ENCODE measurements around the gene AKAP8L. TPM values are rescaled to one million over a fixed set of nuclear protein-coding genes. Genes with fewer than 3 reads are reported as not detected.

AKAP8L gene
- total and polyA plus RNA-seq, 9 of the 15 experiments (the other 6 are each of a cell fraction or from before 2014, with no cell fraction given), result 2.4 to 116 (median 70.7) TPM

DNA sequence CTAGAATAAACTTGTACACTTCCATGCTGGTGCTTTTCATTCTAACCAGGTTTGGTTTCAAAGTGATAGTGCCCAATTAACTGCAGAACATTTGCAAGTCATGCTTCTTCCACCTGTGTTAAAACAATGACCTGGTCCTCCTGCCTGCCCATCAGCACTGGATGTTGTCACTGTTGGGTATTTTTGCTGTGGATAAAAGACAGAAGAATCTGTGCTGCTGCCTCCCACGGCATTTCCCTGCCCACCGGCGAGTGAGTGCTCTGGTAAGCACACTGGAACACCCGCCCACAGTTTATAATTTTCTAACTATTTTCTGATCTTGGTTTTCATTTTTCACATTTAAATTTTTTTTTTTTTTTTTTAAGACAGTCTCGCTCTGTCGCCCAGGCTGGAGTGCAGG, 36.9 kb downstream of the AKAP8L start:
- Histone ChIP-seq H4K20me1 (replicated peaks; ENCODE audit: control insufficient read depth, insufficient read depth, low read length) (peaks cover 11% of the 10 kb centered on the region), H3K27me3 (ENCODE audit: control insufficient read depth in 2 of 2, insufficient read depth in 2 of 2, low read length in 2 of 2) (no peaks in the 10 kb centered on the region; a peak in 1 of 5 replicates), H3K9ac (ENCODE audit: insufficient read depth in 1 of 2, low read depth in 2 of 2, low read length in 2 of 2) (no peak overlapping the region; a peak in 1 of 4 replicates), H3K79me2 (ENCODE audit: control insufficient read depth, insufficient read depth, low read length) (peaks cover 32% of the 10 kb centered on the region), H3K36me3 (ENCODE audit: control insufficient read depth, insufficient read depth, low read length) (peaks cover 33% of the 10 kb centered on the region; the same call in 2 of the 3 replicates), H3K4me2 (ENCODE audit: insufficient read depth, low read length) (no peak overlapping the region), H3K9me1 (ENCODE audit: control insufficient read depth, insufficient read depth, low read length) (no peaks in the 10 kb centered on the region), H3K4me3 (no peak overlapping the region), H2AFZ (ENCODE audit: low read depth, low read length) (no peak overlapping the region), H3K4me1 (replicated peaks in 1 of 2; ENCODE audit: control insufficient read depth in 2 of 2, insufficient read depth in 2 of 2, low read length in 2 of 2) (peaks cover 9 to 22% of the 10 kb centered on the region in 2 experiments), H3K9me3 (replicated peaks; ENCODE audit: control insufficient read depth, insufficient read depth, low read depth, low read length) (no peaks in the 10 kb centered on the region), H3K27ac (ENCODE audit: extremely low read depth, low read depth, low read length) (no peak overlapping the region; the same call in 2 of the 3 replicates)
- ChIA-PET POLR2A (no interaction called here), CTCF (ENCODE audit: low intra/inter-chr PET ratio) (no interaction called here)
- WGBS (ENCODE audit: insufficient coverage, low coverage, missing lambda C conversion rate), result 77% methylated on average over 4 of the region's 6 CpGs
- in situ Hi-C loops (cut with MboI) (no loop called here), intact Hi-C loops (cut with micrococcal nuclease) (no loop called here)
- no peak for ATAC-seq
- no peak for DNase-seq (ENCODE audit: extremely low read depth in 1 of 4, low spot score in 3 of 4)
- FAIRE-seq, result no peak
- no TSS peak for BruUV-seq (replicated peaks)
- 0 out of 2 replicates have a peak, but pooled peaks have one; percentile 4 for TF ChIP-seq C11orf30 (IDR thresholded peaks at IDR 0.05; ENCODE audit: low read depth)
- no peak for TF ChIP-seq SMARCB1 (IDR thresholded peaks at IDR 0.05; ENCODE audit: insufficient read length, low read depth)
- TF ChIP-seq MAFG (tag; conservative IDR thresholded peaks at IDR 0.05), result 0 out of 2 replicates have a peak, but pooled peaks have one; percentile 12
- TF ChIP-seq, protein P1, sequence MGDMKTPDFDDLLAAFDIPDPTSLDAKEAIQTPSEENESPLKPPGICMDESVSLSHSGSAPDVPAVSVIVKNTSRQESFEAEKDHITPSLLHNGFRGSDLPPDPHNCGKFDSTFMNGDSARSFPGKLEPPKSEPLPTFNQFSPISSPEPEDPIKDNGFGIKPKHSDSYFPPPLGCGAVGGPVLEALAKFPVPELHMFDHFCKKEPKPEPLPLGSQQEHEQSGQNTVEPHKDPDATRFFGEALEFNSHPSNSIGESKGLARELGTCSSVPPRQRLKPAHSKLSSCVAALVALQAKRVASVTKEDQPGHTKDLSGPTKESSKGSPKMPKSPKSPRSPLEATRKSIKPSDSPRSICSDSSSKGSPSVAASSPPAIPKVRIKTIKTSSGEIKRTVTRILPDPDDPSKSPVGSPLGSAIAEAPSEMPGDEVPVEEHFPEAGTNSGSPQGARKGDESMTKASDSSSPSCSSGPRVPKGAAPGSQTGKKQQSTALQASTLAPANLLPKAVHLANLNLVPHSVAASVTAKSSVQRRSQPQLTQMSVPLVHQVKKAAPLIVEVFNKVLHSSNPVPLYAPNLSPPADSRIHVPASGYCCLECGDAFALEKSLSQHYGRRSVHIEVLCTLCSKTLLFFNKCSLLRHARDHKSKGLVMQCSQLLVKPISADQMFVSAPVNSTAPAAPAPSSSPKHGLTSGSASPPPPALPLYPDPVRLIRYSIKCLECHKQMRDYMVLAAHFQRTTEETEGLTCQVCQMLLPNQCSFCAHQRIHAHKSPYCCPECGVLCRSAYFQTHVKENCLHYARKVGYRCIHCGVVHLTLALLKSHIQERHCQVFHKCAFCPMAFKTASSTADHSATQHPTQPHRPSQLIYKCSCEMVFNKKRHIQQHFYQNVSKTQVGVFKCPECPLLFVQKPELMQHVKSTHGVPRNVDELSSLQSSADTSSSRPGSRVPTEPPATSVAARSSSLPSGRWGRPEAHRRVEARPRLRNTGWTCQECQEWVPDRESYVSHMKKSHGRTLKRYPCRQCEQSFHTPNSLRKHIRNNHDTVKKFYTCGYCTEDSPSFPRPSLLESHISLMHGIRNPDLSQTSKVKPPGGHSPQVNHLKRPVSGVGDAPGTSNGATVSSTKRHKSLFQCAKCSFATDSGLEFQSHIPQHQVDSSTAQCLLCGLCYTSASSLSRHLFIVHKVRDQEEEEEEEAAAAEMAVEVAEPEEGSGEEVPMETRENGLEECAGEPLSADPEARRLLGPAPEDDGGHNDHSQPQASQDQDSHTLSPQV (IDR thresholded peaks at IDR 0.05), result no peak
